Raji (cell line): Measurements from ENCODE around the gene ZIC5.

Experiments
- POLR2A ChIP-seq: IDR thresholded peaks from 2 replicates; pipeline ENCODE4 v1.6.1; 2011; ENCODE audit warnings: low read depth, low read length, control low read depth; ENCODE audit not compliant: insufficient read depth

The ZIC5 gene

DNA sequence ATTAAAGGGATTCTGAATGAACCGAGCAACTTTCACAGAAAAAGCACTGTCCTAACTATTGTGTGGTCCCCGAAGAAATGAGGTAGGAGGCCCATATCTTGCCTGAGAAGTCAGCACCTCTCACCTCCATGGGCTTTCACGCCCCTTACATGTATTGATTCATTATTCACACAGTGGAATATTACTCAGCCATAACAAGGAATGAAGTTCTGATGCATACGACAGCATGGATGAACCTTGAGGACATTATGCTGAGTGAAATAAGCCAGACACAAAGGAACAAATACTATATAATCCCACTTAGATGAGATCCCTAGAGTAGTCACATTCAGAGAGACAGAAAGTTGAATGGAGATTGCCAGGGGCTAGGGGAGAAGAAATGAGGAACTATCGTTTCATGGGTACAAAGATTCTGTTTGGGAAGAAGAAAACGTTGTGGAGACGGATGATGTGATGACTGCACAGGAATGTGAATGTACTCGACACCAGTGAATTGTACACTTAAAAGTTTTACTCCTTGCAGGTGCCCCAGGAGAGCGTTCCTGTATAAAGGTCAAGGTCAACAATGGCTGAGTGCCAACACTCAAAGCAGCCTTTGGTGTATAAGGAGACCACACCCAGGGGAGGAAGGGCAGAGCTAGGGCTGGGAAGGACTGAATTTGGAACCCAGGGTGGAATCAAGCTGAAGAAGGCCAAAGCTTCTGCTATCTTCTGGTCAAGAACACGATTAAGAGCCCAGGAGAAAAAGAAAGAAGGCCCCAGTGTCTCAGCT is 22.5 kb downstream of the ZIC5 start:
- TF ChIP-seq POLR2A = no peak

- TF ChIP-seq POLR2A = no peak
Observed at GRCh38 chr13:99948411-99948810, 23.2 kb downstream of the ZIC5 start.

GRCh38 chr13:99947666-99948065 is 23.9 kb downstream of the ZIC5 start:
- TF ChIP-seq POLR2A = no peak

- TF ChIP-seq POLR2A = no peak
Observed at GRCh38 chr13:99944606-99945005, 27.0 kb downstream of the ZIC5 start.

DNA sequence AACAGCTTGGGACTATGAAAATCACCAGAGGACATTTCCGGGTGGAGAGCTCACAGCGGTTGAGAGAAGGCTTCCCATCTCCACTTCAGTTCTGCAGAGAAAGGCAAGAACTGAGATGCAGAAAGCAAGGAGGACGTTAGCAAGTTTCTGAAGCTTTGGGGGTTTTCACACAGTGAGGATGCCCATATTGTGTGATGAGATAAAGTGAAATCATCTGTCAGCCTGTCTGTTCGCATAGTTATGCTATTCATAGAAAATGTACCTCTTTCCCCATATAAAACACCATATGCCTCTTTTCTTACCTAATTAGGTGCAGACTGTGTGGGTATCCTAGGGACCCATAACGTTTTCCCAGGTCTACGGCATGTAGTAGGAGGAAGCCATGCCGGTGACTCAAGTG is 27.5 kb downstream of the ZIC5 start:
- TF ChIP-seq POLR2A = no peak

DNA sequence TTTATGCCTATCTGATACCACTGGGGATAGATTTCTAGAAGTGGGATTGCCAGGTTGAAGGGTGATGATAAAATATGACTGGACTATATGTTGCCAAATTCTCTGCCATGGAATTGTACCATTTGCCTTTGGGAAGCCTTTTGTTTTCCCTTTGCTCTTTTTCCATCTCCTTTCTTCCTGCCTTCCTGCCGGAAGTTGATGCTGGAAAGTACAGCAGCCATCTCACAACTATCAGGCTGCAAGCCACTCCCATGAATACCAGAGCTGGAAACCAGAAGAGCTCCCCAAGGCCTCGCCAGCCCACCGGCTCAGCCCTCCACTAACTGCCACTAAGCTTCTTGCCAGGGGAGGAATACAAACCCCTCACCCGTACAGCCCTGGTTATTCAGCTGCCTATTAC is 29.7 kb downstream of the ZIC5 start:
- no peak for TF ChIP-seq POLR2A

GRCh38 chr13:99941086-99941485 is 30.5 kb downstream of the ZIC5 start:
- no peak for TF ChIP-seq POLR2A

GRCh38 chr13:99938635-99939034 is 32.9 kb downstream of the ZIC5 start:
- no peak for TF ChIP-seq POLR2A

DNA sequence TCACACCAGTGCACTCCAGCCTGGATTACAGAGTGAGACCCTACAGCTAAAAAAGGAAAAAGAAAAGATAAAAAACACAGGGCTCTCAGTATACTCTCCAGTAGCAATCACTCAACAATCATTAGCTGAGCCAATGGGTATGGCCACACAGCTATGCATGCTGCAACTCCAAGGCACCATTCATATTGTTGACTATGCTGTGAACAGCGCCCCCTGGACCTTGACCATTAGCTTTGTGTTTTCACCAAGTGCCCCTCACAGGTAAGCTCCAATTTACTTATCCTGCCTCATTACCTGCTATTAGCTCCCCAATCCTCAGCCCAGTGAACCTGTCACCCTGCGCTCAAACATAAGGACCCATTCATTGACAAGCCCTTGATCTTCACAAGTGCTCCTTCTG is 35.8 kb downstream of the ZIC5 start:
- TF ChIP-seq POLR2A = no peak

DNA sequence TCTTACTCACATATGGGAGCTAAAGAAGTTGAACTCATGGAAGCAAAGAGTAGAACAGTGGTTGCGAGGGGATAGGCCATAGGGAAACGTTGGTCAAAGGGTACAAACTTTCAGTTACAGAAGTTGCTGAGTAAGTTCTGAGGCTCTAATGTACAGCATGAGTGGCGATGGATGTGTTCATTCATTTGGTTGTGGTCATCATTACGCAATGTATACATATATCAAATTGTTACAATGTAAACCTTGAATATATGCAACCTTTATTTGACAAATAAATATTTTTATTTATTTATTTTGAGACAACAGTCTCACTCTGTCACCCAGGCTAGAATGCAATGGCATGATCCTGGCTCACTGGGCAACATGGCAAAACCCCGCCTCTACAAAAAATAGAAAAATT is 38.7 kb downstream of the ZIC5 start:
- no peak for TF ChIP-seq POLR2A

- TF ChIP-seq POLR2A = no peak
Observed at GRCh38 chr13:99930925-99931324, 40.6 kb downstream of the ZIC5 start.

DNA sequence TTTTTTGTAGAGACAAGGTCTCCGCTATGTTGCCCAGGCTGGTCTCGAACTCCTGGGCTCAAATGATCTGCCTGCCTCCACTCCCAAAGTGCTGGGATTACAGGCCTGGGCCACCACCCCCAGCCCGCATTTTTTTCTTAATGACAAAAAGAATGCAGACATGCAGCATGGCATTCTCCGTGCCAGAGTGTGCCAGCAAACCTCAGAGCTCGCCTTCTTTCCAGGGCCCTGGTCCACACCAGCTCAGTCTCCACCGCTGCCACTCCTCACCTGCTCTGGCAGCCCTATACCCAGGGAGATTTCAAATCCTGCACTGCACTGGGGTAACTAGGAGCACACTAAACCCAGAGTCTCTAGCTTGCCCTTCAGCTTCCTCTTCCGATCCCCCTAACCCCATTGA is 41.7 kb downstream of the ZIC5 start:
- TF ChIP-seq POLR2A = no peak

DNA sequence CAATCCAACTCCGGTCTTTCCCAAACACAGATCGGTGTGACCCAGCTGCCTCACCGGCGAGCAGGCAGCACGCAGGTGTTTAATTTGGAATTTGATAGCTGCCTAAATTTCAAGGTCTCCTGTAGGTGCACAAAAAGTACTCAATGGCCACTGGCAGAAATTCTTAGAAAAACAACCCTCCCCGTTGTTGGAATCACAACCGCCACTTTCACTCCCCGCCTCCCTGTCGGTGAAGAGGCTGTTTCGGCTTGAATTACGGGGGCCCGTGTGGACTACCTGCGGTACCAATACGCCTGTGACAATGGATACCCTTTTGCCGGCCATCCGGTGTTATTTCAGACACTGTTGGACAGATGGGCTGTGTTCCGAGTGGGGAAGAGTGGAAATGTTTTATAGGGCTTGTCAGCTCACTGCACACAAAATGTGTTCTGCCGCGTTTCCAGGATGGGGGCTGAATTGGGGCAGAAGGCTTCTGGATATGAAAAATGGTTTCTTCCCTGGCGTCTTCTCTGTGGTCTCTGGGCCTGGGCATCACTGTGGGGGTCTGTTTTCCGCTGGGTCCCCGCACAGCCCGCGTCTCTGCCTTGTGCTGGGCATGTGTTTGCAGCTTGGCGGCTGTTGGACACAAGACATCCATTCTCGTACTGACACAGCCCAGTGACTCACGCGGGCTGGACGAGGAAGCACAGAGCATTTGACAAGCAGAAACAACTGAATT is 45.4 kb downstream of the ZIC5 start:
- TF ChIP-seq POLR2A = no peak

GRCh38 chr13:99923877-99924582 is 47.5 kb downstream of the ZIC5 start:
- TF ChIP-seq POLR2A = no peak

DNA sequence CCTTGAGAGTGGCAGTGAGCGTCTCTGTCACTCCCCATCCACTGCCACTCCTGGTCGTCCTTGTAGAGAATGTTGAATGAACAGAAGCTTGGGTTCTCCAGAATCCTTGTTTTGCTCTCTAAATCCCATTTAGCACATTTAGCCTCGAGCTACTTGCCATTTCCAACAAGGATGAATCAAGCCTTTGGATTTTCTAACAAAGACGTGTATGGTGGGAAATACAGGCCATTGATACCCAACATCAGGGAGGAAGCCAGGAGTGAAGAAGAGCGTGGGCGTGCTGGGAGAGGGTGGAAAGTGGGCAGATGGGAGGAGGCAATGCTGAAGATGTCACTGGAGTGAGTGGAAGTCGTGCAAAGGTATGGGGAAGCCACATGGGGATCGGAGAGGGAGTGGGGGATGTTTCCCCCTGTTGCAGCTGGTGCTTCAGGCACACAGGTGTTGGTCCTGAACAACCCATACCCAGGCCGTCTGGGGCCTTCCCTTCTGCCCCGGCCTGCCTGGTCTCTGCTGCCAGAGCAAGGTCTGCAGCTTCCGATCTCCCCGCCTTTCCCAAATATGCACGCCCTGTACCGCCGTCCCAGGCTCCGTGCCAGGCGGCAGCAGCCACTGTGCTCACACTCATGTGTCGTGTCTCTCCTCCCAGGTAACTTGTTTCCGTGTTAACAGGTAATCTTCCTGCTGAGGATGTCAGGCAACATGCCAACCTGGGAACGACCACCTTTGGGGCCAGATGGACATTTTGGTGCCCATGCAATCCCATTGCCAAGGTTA is 48.7 kb downstream of the ZIC5 start:
- no peak for TF ChIP-seq POLR2A
